ENCODE measurements around the gene ATP8A1. TPM values are rescaled to one million over a fixed set of nuclear protein-coding genes. Genes with fewer than 3 reads are reported as not detected.

Gene ATP8A1
- total and polyA plus RNA-seq, 12 donors, result 14.4 to 58.3 (median 27.7) TPM

DNA sequence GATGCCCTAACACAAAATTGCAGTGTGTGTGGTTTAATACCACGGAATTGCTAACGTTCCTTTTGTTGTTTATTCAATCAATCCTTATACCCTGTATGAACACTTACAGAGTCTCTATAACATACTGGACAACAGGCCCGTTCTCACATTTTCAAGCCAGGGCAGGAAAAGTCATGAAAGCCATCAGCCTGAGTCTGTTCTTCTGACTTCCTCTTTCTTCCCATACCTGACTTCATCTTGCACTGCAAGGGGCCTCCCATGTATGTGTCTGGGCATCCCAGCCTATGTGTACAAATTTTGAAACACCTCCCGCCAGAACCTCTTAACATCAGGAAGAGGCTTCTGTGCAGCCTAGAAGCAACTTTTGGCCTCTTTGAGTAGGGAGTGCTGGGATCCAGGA, 264.5 kb downstream of the ATP8A1 start:
- Histone ChIP-seq H3K4me3 (no peak overlapping the region), H3K4me1 (replicated peaks in 1 of 2) (peaks cover 3 to 9% of the 10 kb centered on the region in 2 donors), H3K9me3 (replicated peaks in 1 of 3) (no peaks in the 10 kb centered on the region), H3K27ac (no peak overlapping the region), H3K36me3 (replicated peaks in 1 of 2) (no peaks in the 10 kb centered on the region), H3K27me3 (peaks cover 15% of the 10 kb centered on the region)
- 88 to 91% (median 89%) methylated on average over 4 of the region's 4 CpGs for WGBS, 4 donors
- DNase-seq, result no peak
- intact Hi-C loops (cut with DNase I), result no loop called here
- TF ChIP-seq CTCF (IDR thresholded peaks at IDR 0.05) (no peak), POLR2A (IDR thresholded peaks at IDR 0.05) (no peak)

GRCh38 chr4:42391981-42392380, 264.9 kb downstream of the ATP8A1 start:
- DNase-seq, result peak; percentile 67 to 91 (median 76)
- peak overlapping the region in 1 of 5 donors; percentile 40 for H3K27ac ChIP-seq
- H3K27me3 ChIP-seq, result peaks cover 12% of the 10 kb centered on the region
- intact Hi-C loops (cut with DNase I), result no loop called here
- H3K9me3 ChIP-seq (replicated peaks in 1 of 3), result no peaks in the 10 kb centered on the region
- 45 to 67% (median 51%) methylated on average over 5 of the region's 5 CpGs for WGBS, 4 donors
- no peak for TF ChIP-seq CTCF (IDR thresholded peaks at IDR 0.05)
- TF ChIP-seq POLR2A (IDR thresholded peaks at IDR 0.05), result no peak
- no peak overlapping the region for H3K4me3 ChIP-seq
- peaks cover 0 to 5% of the 10 kb centered on the region in 2 donors for H3K4me1 ChIP-seq (replicated peaks in 1 of 2)
- no peaks in the 10 kb centered on the region for H3K36me3 ChIP-seq (replicated peaks in 1 of 2)

DNA sequence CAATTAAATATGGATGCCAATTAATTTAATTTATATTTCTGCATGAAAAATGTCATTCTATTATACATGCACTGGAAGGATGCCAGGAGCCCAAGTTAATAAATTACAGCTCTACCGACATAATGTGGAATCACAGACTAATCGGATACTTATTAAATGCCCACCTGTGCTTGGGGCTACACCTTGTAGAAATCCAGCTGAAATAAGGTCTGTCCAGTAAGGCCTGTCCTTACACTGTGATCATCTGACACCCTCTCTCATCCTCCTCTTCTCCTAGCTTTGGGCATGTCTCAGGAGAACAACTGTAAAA, 265.6 kb downstream of the ATP8A1 start:
- H3K4me3 ChIP-seq, result no peak overlapping the region
- 70 to 83% (median 75%) methylated on average over 2 of the region's 2 CpGs for WGBS, 4 donors
- H3K9me3 ChIP-seq (replicated peaks in 1 of 3), result no peaks in the 10 kb centered on the region
- H3K27ac ChIP-seq, result peak overlapping the region in 1 of 5 donors; percentile 40
- no peak for TF ChIP-seq CTCF (IDR thresholded peaks at IDR 0.05)
- no peak for TF ChIP-seq POLR2A (IDR thresholded peaks at IDR 0.05)
- no peaks in the 10 kb centered on the region for H3K4me1 ChIP-seq (replicated peaks in 1 of 2)
- H3K27me3 ChIP-seq, result peaks cover 6% of the 10 kb centered on the region
- H3K36me3 ChIP-seq (replicated peaks in 1 of 2), result no peaks in the 10 kb centered on the region
- no peak for DNase-seq
- intact Hi-C loops (cut with DNase I), result no loop called here

GRCh38 chr4:42390622-42391354, 266.1 kb downstream of the ATP8A1 start:
- DNase-seq, result no peak
- Histone ChIP-seq H3K9me3 (replicated peaks in 1 of 3) (no peaks in the 10 kb centered on the region), H3K27me3 (peaks cover 3% of the 10 kb centered on the region), H3K36me3 (replicated peaks in 1 of 2) (no peaks in the 10 kb centered on the region), H3K4me3 (no peak overlapping the region), H3K27ac (no peak overlapping the region), H3K4me1 (replicated peaks in 1 of 2) (no peaks in the 10 kb centered on the region)
- intact Hi-C loops (cut with DNase I), result no loop called here
- TF ChIP-seq POLR2A (IDR thresholded peaks at IDR 0.05) (no peak), CTCF (IDR thresholded peaks at IDR 0.05) (no peak)
- WGBS, 4 donors, result 47 to 56% (median 55%) methylated on average over 10 of the region's 10 CpGs

Measured in adrenal gland (tissue), 12 donors.